GM19351 (cell line): Measurements from ENCODE around the gene METTL21C.
A peak's percentile ranks its signal among the peaks of the same experiment; 100 is the strongest.

Experiments used
- ATAC-seq: cut with Tn5 transposase; IDR thresholded peaks from one replicate; pipeline ENCODE4 v1.9.1; 2021; ENCODE audit warnings: mild to moderate bottlenecking, moderate library complexity; ENCODE audit not compliant: unreplicated experiment

Gene METTL21C

DNA sequence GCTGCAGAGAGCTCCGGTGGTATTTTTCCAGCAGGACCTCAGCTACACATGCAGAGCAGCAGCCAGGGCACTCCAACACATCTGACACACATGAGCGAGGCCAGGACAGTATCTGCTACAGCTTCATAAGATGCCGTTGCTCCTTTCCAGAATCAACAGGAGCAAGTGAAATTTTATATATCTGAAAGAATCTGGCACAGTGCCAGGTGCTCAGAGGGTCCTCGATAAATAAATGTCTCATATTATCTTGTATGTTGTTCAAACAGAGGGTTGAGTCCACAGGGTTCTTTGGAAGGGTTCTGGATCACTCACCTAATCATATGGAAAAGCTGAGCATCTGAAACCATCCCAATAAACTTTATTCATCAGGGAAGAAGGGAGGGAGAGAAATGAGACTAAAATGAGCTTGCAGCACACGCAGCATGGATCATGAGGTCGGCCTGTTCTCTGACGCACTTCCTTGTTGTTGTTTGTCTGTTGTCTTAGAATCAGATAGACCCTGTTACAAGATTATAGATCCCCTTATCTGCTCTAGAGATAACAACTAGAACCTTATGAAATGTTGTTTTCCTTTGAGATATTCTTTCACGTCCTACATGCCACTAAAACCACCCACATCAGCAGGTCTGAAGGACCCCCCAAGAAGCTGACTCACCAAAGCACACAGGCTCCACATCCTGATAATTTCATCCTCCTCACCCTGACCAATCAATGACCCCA lies 3.2 kb upstream of the METTL21C start:
- no peak for ATAC-seq

- no peak for ATAC-seq
These were observed 2.4 kb upstream of the METTL21C start for GRCh38 chr13:102697264-102697663.

DNA sequence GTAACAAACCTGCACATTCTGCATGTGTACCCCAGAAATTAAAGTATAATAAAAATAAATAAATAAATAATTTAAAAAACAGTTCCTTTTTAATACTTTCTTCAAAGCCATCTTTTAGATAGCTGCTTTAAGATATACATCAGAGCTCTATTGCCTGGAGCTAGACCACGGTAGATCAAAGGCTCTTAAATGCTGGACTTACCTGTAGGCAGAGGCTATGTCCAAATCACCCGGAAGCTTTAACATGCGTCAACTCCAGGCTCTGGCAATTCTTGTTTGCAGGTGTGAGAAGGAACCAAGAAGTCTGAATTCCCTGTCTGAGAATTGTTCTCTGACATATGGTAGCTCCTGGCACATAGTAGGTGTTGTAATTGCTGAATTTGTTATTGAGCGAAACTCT lies 1.6 kb upstream of the METTL21C start:
- ATAC-seq: no peak

DNA sequence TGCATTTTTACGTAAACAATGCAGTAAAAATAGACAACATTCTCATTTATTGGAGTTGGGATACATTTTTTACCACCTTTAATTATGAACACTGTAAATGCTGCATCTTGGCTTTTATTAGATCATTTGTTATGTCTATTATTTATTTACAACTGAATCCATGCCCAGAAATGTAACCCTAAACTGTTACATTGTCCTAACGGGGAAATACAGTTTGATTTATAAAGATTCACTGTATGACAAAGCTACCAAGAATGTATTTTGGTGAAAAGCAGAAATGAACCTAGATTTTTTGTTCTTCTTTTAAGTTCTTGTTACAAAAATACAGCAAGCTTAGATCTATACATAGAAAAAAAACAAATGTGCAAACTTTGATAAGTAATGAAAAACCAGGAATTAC lies 1.1 kb downstream of the METTL21C start:
- ATAC-seq: no peak

DNA sequence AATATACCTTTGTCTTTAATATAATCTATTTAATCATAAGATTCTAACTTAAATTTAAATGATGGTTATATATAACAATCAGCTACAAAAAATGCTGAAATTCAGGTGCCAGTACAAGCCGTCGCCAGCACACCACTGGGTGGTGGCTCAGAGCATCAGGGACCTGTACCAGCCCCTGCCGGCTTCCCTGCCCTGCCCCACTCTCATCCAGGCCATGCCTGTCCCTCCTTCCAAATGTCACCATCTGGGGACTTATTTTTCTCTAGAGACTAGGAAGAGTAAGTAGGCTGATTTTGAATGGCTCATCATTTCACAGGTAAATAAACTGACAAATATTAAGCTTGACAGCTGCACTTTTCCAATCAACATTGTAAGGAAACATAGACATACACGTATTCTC lies 1.6 kb downstream of the METTL21C start:
- no peak for ATAC-seq

DNA sequence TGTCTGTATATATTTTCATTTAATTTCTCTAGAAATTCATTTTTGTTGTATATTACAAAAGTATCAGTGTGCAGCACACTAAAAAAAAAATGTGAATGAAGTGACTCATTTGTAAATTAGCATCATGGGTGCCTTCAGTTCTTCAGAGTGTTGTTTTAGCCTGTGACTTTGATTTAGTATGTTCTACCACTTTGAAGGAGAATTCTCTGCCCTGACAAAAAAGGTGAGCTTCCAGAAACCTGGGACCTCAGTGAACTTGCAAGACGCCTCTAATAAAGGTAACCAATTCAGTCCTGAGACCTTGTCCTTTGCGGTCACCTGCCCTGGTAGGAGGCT lies 2.4 kb downstream of the METTL21C start:
- no peak for ATAC-seq

- ATAC-seq: no peak
These were observed 4.0 kb downstream of the METTL21C start for GRCh38 chr13:102690883-102691282.

DNA sequence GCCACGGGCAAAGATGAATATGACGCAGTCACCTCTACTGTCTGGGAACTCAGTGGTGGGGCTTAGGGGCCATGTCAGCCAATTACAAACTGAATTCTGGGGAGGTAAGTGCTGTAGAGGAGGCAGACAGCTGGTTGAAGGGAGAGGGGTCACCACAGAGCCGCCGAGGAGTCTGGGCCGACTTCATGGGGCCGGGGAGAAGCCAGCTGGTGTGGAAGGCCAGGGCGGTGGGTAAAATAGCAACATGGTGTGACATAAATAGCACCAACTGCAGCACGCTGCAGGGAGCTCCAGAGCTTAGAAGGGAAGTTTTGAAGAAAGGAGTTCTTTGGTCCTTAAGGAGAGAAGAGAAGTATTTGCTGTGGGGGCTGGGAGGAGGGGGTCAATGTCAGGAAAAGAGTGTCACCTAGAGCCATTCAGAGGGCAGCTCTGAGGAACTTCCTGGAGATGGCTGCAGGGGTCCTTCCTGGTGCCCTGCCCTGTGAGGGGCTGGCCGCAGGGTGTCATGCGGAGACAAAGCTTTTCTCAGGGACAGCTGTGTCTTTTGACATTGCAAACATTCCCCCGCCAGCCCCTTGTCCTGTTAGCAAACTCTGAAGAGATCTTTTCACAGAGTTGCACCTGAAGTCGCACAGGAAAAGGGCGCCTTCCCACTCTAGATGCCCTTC lies 6.4 kb downstream of the METTL21C start:
- no peak for ATAC-seq

DNA sequence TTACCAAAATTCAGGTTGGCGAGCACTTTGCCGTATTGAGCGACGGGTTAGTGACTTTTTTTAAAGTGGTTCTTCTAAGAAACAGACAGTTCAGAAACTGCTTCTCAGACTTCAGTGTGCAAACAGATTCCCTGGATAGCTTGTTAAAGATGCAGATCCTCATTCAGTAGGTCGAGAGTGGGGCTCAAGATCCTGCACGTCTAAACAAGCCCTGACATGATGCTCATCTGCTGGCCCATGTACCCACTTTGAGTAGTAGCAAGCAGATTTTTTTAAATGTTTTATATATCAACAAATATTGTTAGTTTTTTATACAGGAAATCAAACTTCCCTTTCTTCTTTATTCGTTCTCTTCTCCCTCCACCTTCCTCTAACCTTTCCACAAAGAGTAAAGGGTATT lies 7.3 kb downstream of the METTL21C start:
- no peak for ATAC-seq

- no peak for ATAC-seq
These were observed 8.8 kb downstream of the METTL21C start for GRCh38 chr13:102686024-102686423.

DNA sequence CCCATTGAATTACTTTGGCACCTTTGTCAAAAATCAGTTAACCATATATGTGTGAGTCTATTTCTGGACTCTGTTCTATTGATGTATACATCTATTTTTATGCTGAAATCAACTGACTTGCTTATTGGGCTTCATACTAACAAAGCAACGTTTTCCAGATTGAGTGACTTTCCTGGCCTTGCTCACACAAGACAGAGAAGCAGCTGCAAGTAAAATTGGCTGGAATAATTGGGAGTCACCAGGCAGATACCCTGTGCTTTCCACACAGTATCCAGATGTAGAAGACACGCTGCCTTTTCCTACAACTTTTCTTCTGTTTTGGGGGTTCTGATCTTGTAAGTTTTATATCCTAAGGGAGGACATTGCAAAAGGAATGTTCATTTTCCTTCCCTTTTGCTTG lies 11.2 kb downstream of the METTL21C start:
- ATAC-seq: no peak

GRCh38 chr13:102682727-102683126 lies 12.1 kb downstream of the METTL21C start:
- no peak for ATAC-seq

- no peak for ATAC-seq
These were observed 12.6 kb downstream of the METTL21C start for GRCh38 chr13:102682211-102682610.

GRCh38 chr13:102680842-102681740 lies 13.8 kb downstream of the METTL21C start:
- peak; percentile 42 for ATAC-seq

- ATAC-seq: no peak
These were observed 14.6 kb downstream of the METTL21C start for GRCh38 chr13:102680133-102680717.

DNA sequence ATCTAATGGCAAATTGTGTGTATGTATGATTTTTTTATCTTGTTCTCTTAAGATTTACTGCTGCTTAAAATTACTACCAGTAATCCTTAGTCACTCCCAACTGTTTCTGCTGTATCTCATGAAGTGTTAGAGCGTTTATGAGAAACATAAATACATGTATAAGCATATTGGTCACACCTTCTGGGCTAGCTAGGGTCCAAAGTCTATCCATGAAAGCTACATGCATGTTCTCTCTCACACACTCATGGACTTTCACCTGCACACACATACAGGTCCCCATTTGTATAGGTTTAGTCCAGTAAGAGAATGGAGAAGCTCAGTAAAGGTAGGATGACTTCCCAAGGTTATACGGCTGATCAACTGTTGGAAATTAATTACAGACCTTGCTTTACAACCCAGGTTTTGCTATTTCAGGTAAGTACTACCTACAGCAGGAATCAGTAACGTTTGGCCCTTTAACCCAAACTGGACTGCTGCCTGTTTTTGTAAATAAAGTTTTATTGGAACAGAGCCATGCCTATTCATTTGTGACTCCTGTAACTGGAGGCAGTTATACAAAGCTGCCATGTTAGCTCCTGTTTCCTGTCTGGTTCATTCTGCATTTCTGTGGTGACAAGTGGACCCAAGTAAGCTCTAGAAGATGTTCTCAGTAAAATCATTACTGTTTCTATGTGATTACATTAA lies 15.3 kb downstream of the METTL21C start:
- no peak for ATAC-seq

GRCh38 chr13:102678339-102679107 lies 16.3 kb downstream of the METTL21C start:
- ATAC-seq: no peak

DNA sequence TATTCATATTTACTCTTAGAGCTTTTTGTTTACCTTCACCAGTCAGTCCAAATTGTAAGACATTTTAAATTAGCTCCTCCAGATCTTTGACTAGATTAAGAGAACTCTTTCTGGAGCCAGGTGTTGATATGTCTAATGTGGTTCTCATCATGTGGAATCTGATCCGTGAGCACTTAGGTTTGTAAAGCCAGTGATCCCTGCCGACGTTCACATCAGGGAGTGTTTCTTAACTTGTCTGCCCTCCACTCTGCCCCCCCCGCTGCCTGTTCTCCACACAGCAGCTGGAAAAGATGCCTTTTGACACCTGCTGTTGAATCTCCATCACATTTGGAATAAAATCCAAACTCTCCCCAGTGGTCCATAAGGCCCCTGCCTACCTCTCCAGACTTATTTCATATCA lies 17.7 kb downstream of the METTL21C start:
- ATAC-seq: no peak

DNA sequence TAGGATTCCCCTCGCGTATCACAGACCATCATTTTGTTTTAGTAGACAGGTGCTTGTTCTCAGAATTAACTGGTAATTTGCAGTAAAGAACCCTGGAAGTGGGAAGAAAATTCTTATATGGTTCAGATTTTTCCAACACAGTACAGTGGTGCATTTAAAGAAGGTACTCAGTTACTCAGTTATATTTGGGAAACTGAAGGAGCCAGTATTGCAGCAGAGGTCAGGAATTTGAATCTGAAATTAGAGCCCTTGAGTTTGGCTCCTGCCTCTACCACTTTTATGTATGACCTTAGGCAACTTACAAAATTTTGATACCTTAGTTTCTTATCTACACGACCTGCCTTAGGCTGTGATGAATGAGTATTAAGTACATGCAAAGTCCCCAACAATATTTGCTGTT lies 19.7 kb downstream of the METTL21C start:
- ATAC-seq: no peak

- ATAC-seq: no peak
These were observed 24.7 kb downstream of the METTL21C start for GRCh38 chr13:102670130-102670529.
